Measurements from ENCODE around the gene MAS1. TPM values are rescaled to one million over a fixed set of nuclear protein-coding genes. Genes with fewer than 3 reads are reported as not detected.

Gene MAS1
- total RNA-seq, 2 donors from 2014 or later, result 0.02 TPM; not detected in 1

DNA sequence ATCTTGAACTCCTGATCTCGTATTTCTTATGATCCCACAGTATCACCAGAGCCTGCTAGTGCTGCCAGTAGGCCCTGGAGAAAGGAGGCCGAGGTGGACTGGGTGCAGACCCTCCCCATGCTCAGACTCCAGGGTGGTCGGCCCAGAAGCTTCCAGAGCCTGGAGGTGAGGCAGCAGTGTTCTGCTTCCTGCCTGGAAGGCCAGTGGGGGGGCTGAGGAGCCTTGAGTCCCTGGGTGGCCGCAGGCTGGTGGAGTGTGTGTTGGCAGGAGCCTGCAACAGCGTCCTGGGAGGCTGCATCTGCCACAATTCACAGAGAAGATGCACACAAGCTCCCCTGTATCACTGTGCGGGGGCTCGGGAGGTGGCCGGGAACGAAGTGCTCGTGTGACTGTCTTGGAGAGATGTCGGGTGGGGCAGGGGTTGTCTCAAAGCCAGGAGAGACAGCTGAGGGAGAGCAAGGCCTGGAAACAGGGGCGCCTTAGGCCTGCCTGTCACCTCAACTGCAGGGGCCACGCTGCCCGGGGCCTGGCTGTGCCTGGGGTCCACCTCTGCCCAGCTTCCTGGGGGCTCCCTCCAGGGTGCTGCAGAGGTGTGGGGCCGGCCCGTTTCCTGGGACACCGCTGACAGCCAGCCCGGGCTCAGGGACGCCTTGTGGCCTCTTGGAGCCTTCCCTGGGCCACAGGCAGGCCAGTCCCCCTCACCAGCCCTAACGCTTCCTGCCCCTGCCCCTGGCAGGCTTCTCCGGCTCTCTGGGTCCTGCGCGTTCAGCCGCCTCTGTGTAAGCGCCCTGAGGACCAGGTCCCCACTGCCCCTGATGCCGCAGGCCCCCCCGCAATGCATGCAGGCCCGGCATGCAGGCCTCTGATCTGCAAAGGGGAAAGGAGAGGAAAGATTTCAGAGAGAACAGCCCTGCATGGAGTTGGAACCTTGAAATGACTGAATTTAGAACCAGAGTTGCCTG is 24.2 kb upstream of the MAS1 start:
- Mint-ChIP-seq H3K27me3 (peaks cover 8 to 12% of the 10 kb centered on the region in 2 donors), H3K36me3 (no peaks in the 10 kb centered on the region), H3K9me3 (no peaks in the 10 kb centered on the region), H3K4me3 (no peak overlapping the region), H3K27ac (no peak overlapping the region), H3K4me1 (ENCODE audit: low read depth in 2 of 2) (peaks cover 0 to 8% of the 10 kb centered on the region in 2 donors)
- ATAC-seq (no peak), DNase-seq (ENCODE audit: low spot score) (no peak)

DNA sequence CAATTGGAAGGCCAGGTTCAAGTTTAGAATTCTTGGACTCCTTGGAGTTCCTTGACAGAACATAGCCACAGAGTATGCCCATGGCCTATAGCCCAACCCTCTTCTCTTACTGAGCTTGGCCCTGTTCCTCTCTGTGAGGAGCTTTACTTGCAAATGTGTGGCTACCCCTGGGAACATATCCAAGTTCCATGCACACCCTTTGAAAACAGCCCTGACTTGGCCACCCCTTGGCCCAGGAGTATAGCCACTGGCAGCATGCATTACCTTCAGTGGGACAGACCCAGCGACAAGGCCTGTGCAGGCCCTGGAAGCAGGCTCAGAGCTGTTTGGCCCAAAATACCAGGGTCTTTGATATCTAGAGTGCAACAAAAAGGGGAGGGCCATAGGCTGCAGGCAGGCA is 19.5 kb upstream of the MAS1 start:
- DNase-seq (ENCODE audit: low spot score), result no peak
- no peak for ATAC-seq
- H3K27me3 Mint-ChIP-seq, result peaks cover 0 to 3% of the 10 kb centered on the region in 2 donors
- no peaks in the 10 kb centered on the region for H3K36me3 Mint-ChIP-seq
- peaks cover 4 to 7% of the 10 kb centered on the region in 2 donors for H3K4me1 Mint-ChIP-seq (ENCODE audit: low read depth in 2 of 2)
- H3K9me3 Mint-ChIP-seq, result no peaks in the 10 kb centered on the region
- H3K27ac Mint-ChIP-seq, result no peak overlapping the region
- H3K4me3 Mint-ChIP-seq, result no peak overlapping the region

DNA sequence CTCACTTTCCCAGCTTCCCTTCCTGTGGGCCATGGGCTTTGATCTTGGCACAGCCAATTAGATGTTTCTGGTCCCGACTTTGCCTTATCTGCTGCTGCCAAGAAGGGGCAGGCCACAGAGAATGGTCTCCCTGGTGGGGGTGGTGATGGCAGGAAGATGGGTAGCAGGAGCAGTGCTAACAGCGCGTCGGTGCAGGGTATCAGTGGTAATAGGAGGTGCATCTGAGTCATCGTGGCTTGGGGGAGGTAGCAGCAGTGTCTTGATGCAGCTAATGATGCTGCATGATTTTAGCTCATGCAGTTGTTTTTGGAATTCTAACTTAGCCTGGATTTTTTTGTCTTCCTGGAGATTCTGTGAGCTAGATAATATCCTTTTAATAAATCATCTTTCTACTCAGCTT is 18.9 kb upstream of the MAS1 start:
- Mint-ChIP-seq H3K36me3 (no peaks in the 10 kb centered on the region), H3K9me3 (no peaks in the 10 kb centered on the region), H3K27ac (no peak overlapping the region), H3K27me3 (peaks cover 0 to 3% of the 10 kb centered on the region in 2 donors), H3K4me3 (no peak overlapping the region), H3K4me1 (ENCODE audit: low read depth in 2 of 2) (peaks cover 4 to 7% of the 10 kb centered on the region in 2 donors)
- no peak for DNase-seq (ENCODE audit: low spot score)
- ATAC-seq, result peak; percentile 61 to 70

DNA sequence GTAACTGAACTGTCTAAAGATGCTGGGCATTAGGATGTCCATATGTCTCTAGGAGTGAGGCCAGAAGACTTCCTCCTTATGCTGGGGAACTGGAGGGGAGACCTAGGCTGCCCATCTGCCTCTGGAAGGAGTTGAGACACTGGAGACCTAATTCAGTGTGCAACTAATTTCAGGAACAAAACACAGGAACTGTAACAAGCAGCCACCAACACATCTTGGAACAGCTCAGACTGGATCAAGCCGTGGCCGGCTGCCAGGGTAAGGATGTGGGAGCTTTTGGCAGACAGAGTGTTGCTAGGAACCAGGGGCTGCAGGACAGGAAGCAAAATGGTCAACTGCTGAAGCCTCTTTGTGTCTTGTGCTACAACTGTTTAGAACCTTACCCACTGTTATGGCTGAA is 16.4 kb upstream of the MAS1 start:
- ATAC-seq (peak in 1 of 2 donors; percentile 5), DNase-seq (ENCODE audit: low spot score) (no peak)
- Mint-ChIP-seq H3K27ac (no peak overlapping the region), H3K9me3 (no peaks in the 10 kb centered on the region), H3K4me3 (no peak overlapping the region), H3K36me3 (no peaks in the 10 kb centered on the region), H3K4me1 (ENCODE audit: low read depth in 2 of 2) (peaks cover 4 to 7% of the 10 kb centered on the region in 2 donors), H3K27me3 (peaks cover 0 to under 1% of the 10 kb centered on the region in 2 donors)

DNA sequence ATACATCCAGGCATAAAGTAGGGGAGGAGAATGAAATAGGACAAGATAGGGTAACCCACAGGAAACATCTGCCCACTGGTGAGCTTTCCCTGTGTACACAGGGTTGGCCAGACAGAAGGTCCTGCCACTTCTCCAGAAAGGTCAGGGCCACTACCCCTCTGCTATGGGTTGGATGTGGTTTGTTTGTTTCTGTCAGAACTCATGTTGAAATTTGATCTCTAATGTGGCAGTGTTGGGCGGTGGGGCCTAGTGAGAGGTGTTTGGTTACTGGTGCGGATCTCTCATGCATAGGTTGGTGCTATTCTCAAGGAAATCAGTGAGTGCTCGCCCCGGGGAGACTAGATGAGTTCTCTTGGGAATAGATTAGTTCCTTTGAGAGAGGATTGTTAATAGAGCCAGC is 15.6 kb upstream of the MAS1 start:
- H3K4me1 Mint-ChIP-seq (ENCODE audit: low read depth in 2 of 2), result peaks cover 4 to 7% of the 10 kb centered on the region in 2 donors
- no peak overlapping the region for H3K27ac Mint-ChIP-seq
- no peaks in the 10 kb centered on the region for H3K9me3 Mint-ChIP-seq
- H3K4me3 Mint-ChIP-seq, result no peak overlapping the region
- ATAC-seq, result no peak
- no peaks in the 10 kb centered on the region for H3K36me3 Mint-ChIP-seq
- peaks cover 0 to 3% of the 10 kb centered on the region in 2 donors for H3K27me3 Mint-ChIP-seq
- DNase-seq (ENCODE audit: low spot score), result no peak

DNA sequence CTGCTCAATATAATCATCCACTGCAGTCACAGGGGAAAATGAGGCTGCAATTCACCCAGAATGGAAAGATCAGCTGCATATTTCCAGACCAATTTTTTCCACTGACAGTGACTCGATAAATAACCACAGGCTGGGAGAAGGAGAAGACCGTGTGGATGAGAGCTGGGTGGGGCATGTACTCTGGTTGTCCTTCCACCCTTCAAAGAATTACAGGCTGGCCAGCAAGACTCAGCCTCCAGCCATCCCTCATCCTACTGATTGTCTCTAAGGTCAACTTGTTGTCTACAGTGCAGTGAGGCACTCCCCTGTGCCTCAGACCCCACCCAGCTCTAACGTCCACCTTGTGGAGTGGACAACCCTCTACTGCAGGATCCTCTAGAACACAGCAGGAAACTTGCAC is 14.5 kb upstream of the MAS1 start:
- Mint-ChIP-seq H3K4me3 (no peak overlapping the region), H3K4me1 (ENCODE audit: low read depth in 2 of 2) (peaks cover 4 to 7% of the 10 kb centered on the region in 2 donors), H3K36me3 (no peaks in the 10 kb centered on the region), H3K27me3 (peaks cover 0 to 3% of the 10 kb centered on the region in 2 donors), H3K9me3 (no peaks in the 10 kb centered on the region), H3K27ac (no peak overlapping the region)
- DNase-seq (ENCODE audit: low spot score) (no peak), ATAC-seq (no peak)

DNA sequence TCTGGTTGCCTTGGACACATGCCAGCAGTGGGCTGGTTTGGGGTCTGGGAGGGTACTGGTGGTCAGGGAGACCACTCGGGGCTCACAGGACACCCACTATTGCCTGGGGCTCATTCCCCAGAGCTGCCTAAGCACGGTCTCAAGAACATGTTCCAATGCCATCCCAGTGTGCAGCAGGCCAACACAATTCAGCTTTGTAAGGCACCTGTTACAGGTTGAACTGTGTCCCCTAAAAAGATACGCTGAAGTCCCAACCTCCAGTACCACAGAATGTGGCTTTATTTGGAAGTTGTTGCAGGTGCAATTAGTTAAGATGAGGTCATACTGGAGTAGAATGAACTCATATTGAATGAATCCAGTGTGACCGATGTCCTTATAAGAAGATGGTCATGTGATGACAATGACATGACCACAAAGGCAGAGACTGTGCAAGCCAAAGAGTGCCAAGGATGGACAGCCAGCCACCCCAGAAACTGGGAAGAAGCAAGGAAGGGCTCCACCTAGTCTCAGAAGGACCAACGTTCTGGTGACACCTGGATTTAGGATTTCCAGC is 13.5 kb upstream of the MAS1 start:
- Mint-ChIP-seq H3K4me1 (ENCODE audit: low read depth in 2 of 2) (no peaks in the 10 kb centered on the region), H3K27ac (no peak overlapping the region), H3K27me3 (peaks cover 0 to 5% of the 10 kb centered on the region in 2 donors), H3K4me3 (no peak overlapping the region), H3K9me3 (no peaks in the 10 kb centered on the region), H3K36me3 (no peaks in the 10 kb centered on the region)
- no peak for ATAC-seq
- DNase-seq (ENCODE audit: low spot score), result no peak

DNA sequence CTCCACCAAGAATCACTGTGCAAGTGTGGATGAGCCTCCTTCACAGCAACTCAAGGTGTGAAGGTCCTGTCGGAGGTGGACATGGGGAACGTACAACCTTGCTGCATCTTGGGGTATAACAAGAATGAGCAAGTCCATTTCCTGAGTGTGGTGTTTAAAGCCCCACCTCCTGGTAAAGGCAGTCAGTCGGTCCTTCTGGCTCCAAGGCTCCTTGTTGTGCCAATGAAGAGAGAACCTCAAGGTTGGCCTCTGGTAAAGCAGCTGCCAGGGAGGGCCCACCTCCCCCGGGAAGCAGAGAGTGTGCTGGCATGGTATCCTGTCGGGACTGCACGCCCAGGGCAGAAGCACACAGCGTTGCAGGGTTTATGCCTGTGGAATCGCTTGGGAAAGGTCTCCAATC is 12.4 kb upstream of the MAS1 start:
- no peaks in the 10 kb centered on the region for H3K36me3 Mint-ChIP-seq
- H3K27ac Mint-ChIP-seq, result no peak overlapping the region
- ATAC-seq, result no peak
- H3K9me3 Mint-ChIP-seq, result no peaks in the 10 kb centered on the region
- DNase-seq (ENCODE audit: low spot score), result no peak
- H3K27me3 Mint-ChIP-seq, result peaks cover 0 to 6% of the 10 kb centered on the region in 2 donors
- H3K4me1 Mint-ChIP-seq (ENCODE audit: low read depth in 2 of 2), result no peaks in the 10 kb centered on the region
- no peak overlapping the region for H3K4me3 Mint-ChIP-seq

DNA sequence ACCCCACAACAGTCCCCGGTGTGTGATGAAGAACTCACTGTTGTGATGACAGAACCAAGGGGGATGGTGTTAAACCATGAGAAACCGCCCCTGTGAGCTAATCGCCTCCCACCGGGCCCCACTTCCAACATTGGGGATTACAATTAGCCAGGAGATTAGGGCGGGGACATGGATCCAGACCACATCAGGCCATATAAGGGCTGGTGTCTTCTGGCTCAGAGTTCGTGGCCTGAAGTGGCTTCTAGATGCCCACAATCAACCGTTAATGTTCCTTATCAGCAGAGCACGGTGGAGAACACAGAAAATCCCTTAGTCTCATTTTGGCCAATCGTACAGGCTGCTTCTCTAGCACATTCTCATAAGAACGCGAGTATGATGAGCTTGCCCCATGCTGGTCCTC is 10.9 kb upstream of the MAS1 start:
- Mint-ChIP-seq H3K9me3 (no peaks in the 10 kb centered on the region), H3K36me3 (no peaks in the 10 kb centered on the region), H3K4me1 (ENCODE audit: low read depth in 2 of 2) (no peaks in the 10 kb centered on the region), H3K4me3 (no peak overlapping the region), H3K27me3 (peaks cover 0 to 6% of the 10 kb centered on the region in 2 donors), H3K27ac (no peak overlapping the region)
- DNase-seq (ENCODE audit: low spot score) (no peak), ATAC-seq (no peak)

DNA sequence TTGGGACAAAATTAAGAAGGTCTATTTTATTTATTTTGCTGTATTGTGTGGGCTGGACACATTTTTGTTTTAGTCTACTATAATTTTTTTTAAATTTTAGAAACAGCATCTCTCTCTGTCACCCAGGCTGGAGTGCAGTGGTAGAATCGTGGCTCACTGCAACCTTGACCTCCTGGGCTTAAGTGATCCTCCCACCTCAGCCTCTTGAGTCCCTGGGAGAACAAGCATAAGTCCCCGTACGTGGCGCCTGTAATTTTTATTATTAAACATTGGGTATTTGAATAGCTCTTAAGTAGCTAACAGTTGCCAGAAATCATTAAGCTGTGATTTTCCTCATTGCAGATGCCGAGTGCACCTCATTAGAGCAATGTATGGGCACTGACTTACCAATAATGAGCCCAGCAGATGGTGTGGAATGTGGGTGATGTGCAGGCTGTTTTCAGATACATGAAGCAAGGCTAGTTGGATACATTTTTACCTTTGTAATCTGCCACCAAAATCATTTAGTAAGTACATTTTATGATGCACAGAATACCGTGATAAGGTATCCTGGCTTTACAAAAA is 10.3 kb upstream of the MAS1 start:
- no peaks in the 10 kb centered on the region for H3K36me3 Mint-ChIP-seq
- no peaks in the 10 kb centered on the region for H3K9me3 Mint-ChIP-seq
- no peak overlapping the region for H3K4me3 Mint-ChIP-seq
- no peak overlapping the region for H3K27ac Mint-ChIP-seq
- H3K27me3 Mint-ChIP-seq, result peaks cover 0 to 6% of the 10 kb centered on the region in 2 donors
- H3K4me1 Mint-ChIP-seq (ENCODE audit: low read depth in 2 of 2), result no peaks in the 10 kb centered on the region
- DNase-seq (ENCODE audit: low spot score) (no peak), ATAC-seq (no peak)

DNA sequence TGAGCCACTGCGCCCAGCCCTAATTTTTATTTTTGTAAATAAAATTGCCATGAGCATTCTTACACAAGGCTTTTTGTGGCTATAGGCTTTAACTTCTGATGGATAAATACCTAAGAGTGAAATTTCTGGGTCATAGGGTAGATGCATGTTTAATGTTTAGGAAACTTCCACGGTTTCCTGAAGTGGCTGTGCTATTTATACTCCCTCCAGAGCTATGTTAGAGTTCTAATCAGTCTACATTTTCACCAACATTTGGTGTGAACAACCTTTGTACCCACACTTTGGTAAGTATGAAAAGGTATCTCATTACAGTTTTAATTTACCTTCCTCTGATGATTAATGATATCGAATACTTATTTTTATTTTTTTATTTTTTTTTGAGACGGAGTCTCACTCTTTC is 6.1 kb upstream of the MAS1 start:
- Mint-ChIP-seq H3K4me1 (ENCODE audit: low read depth in 2 of 2) (no peaks in the 10 kb centered on the region), H3K4me3 (no peak overlapping the region), H3K27ac (no peak overlapping the region), H3K9me3 (no peaks in the 10 kb centered on the region), H3K36me3 (no peaks in the 10 kb centered on the region), H3K27me3 (peaks cover 18 to 32% of the 10 kb centered on the region in 2 donors)
- DNase-seq (ENCODE audit: low spot score), result no peak
- no peak for ATAC-seq

DNA sequence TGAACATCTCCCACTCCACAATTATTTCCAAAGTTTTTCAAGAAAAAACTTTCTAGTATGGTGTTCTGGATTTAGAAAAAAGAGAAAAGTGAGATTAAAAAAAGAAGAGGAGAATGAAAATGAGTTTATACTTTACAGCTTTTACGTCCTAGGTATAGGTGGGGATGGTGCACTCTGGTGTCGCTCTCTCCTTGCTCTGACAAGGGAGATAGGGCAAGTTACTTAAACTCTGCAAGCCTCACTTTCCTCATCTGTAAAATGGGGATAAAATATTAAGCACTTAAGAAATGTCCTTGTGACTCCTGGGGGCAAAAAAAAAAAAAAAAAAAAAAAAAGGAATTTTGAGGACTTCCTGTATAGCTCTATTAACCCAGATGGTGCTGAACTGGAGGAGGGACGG is 4.5 kb upstream of the MAS1 start:
- H3K36me3 Mint-ChIP-seq, result no peaks in the 10 kb centered on the region
- H3K27me3 Mint-ChIP-seq, result peaks cover 32 to 35% of the 10 kb centered on the region in 2 donors
- ATAC-seq, result no peak
- no peak overlapping the region for H3K27ac Mint-ChIP-seq
- DNase-seq (ENCODE audit: low spot score), result no peak
- H3K4me3 Mint-ChIP-seq, result no peak overlapping the region
- no peaks in the 10 kb centered on the region for H3K9me3 Mint-ChIP-seq
- no peaks in the 10 kb centered on the region for H3K4me1 Mint-ChIP-seq (ENCODE audit: low read depth in 2 of 2)

DNA sequence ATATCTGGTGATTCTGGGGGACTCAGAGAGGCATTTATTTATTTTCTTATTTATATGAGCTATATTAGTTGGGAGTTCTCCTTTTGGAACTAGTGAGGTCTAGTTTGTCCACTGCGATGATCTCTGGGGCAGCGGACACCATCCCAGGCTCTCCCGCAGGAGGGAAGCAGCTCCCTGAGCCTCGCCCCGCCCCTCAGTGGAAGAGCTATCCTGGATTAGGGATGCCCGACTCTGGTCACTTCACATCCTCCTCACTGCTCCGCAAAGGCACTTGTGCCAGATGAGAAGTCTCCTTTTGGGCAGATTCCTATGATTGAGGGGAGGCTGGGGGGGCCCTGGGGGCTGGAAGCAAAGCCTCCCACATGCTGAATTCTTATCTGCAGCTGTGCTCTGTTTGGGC is 3.6 kb upstream of the MAS1 start:
- no peaks in the 10 kb centered on the region for H3K36me3 Mint-ChIP-seq
- DNase-seq (ENCODE audit: low spot score), result no peak
- H3K9me3 Mint-ChIP-seq, result no peaks in the 10 kb centered on the region
- no peak overlapping the region for H3K27ac Mint-ChIP-seq
- ATAC-seq, result no peak
- H3K4me3 Mint-ChIP-seq, result no peak overlapping the region
- peaks cover 38 to 41% of the 10 kb centered on the region in 2 donors for H3K27me3 Mint-ChIP-seq
- H3K4me1 Mint-ChIP-seq (ENCODE audit: low read depth in 2 of 2), result no peaks in the 10 kb centered on the region

DNA sequence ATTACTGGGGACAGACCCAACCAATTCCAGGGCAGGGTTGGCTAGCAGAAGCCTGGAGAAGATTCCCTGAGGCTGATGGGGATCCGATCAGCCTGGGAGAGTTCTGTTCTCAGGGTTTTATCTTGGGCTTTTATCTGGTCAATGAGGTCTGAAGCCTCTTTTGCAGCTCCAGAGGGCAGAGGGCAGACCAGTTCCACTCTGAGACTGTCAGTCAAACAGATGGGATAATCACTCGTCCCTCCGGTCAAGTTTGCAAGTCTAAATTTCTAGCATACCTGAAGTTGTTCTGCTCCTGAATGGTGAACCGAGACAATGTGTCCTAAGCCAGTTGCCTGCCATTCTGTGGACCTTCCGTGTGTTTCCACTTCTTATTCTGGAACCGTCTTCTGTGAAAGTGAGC is 3.0 kb upstream of the MAS1 start:
- Mint-ChIP-seq H3K9me3 (no peaks in the 10 kb centered on the region), H3K36me3 (no peaks in the 10 kb centered on the region), H3K4me1 (ENCODE audit: low read depth in 2 of 2) (no peaks in the 10 kb centered on the region), H3K4me3 (no peak overlapping the region), H3K27ac (no peak overlapping the region), H3K27me3 (peaks cover 40 to 47% of the 10 kb centered on the region in 2 donors)
- no peak for DNase-seq (ENCODE audit: low spot score)
- no peak for ATAC-seq

All from natural killer cell treated with Interleukin-12 subunit alpha and Interleukin-12 subunit beta and Interleukin-15 and Interleukin-18, amount 100 ng/mL, for 72 hours (primary cell).